Measurements from ENCODE around the gene HAP1. TPM values are rescaled to one million over a fixed set of nuclear protein-coding genes. Genes with fewer than 3 reads are reported as not detected.

The HAP1 gene
- total and polyA plus RNA-seq, 2 of the 8 experiments (the other 6 are each of a cell fraction or from before 2014, with no cell fraction given): 2.3 to 3.6 TPM

- FAIRE-seq: no peak
- DNase-seq (ENCODE audit: low read depth in 1 of 2, low spot score in 2 of 2): no peak
- Histone ChIP-seq H3K23ac (ENCODE audit: insufficient read length) (no peak within 1 kb of the TSS), H2BK15ac (ENCODE audit: low read length) (no peak within 1 kb of the TSS), H3K27ac (ENCODE audit: low read depth, low read length) (no peak within 1 kb of the TSS), H3K14ac (ENCODE audit: insufficient read length) (no peak within 1 kb of the TSS), H3K79me1 (ENCODE audit: low read depth, low read length) (no peaks in the 10 kb centered on the region), H2BK5ac (ENCODE audit: low read depth, low read length) (no peak within 1 kb of the TSS), H4K5ac (ENCODE audit: insufficient read length, low read depth, low read length) (no peak within 1 kb of the TSS), H3K79me2 (ENCODE audit: control insufficient read depth in 1 of 2, insufficient read depth in 2 of 2, low read length in 2 of 2) (no peaks in the 10 kb centered on the region), H4K8ac (ENCODE audit: extremely low read depth, insufficient read depth, low read length) (no peak within 1 kb of the TSS; the same call in 1 of the 2 replicates), H3K4ac (replicated peaks; ENCODE audit: insufficient read length, low read depth, low read length) (no peak within 1 kb of the TSS), H3K4me3 (ENCODE audit: extremely low read depth in 1 of 4, insufficient read depth in 2 of 4, low read depth in 3 of 4, low read length in 4 of 4) (no peak within 1 kb of the TSS), H2BK12ac (ENCODE audit: low read depth, low read length) (no peak within 1 kb of the TSS), H3K9ac (replicated peaks in 1 of 4; ENCODE audit: extremely low read depth in 1 of 4, low read depth in 3 of 4, low read length in 3 of 4) (no peak within 1 kb of the TSS), H3K27me3 (replicated peaks in 1 of 4; ENCODE audit: control insufficient read depth in 3 of 4, extremely low read depth in 1 of 4, insufficient read depth in 3 of 4, low read length in 3 of 4) (peaks cover 12 to 61% (median 51%) of the 10 kb centered on the region in 4 experiments), H2AFZ (ENCODE audit: low read length) (no peak within 1 kb of the TSS), H2AK5ac (ENCODE audit: low read depth, low read length) (no peak within 1 kb of the TSS), H2BK120ac (replicated peaks; ENCODE audit: low read depth, low read length) (no peak within 1 kb of the TSS), H4K20me1 (replicated peaks in 1 of 2; ENCODE audit: control insufficient read depth in 1 of 2, insufficient read depth in 2 of 2, low read length in 2 of 2) (peaks cover 0 to 4% of the 10 kb centered on the region in 2 experiments), H3K56ac (replicated peaks; ENCODE audit: insufficient read length, low read depth, low read length) (no peak within 1 kb of the TSS), H4K91ac (replicated peaks; ENCODE audit: insufficient read length, low read length) (no peak within 1 kb of the TSS), H3K23me2 (ENCODE audit: low read depth, low read length) (no peaks in the 10 kb centered on the region), H3K36me3 (ENCODE audit: control insufficient read depth in 2 of 4, insufficient read depth in 4 of 4, low read length in 3 of 4) (no peaks in the 10 kb centered on the region), H3K18ac (ENCODE audit: extremely low read depth, low read length) (no peak within 1 kb of the TSS), H2BK20ac (ENCODE audit: low read length) (no peak within 1 kb of the TSS), H3K4me1 (replicated peaks in 1 of 4; ENCODE audit: control insufficient read depth in 3 of 4, insufficient read depth in 4 of 4, low read length in 3 of 4) (no peaks in the 10 kb centered on the region), H3K9me3 (ENCODE audit: insufficient read depth in 2 of 2, low read depth in 1 of 2, low read length in 1 of 2) (peaks cover 2 to 3% of the 10 kb centered on the region in 2 experiments; a peak in 2 of 4 replicates), H3K4me2 (ENCODE audit: insufficient read depth in 1 of 2, low read depth in 2 of 2, low read length in 2 of 2) (no peak within 1 kb of the TSS)
- TF ChIP-seq HDAC2 (IDR thresholded peaks at IDR 0.05; ENCODE audit: borderline replicate concordance in 1 of 2, low read depth in 2 of 2, low read length in 2 of 2) (no peak), SP4 (IDR thresholded peaks at IDR 0.05; ENCODE audit: low read length) (no peak), SUZ12 (IDR thresholded peaks at IDR 0.05; ENCODE audit: low read length) (no peak), KDM1A (IDR thresholded peaks at IDR 0.05; ENCODE audit: borderline replicate concordance, low read length) (no peak), HDAC6 (IDR thresholded peaks at IDR 0.05; ENCODE audit: low read depth, low read length) (no peak), CREB1 (IDR thresholded peaks at IDR 0.05) (no peak), CEBPB (IDR thresholded peaks at IDR 0.05; ENCODE audit: low read depth, low read length) (no peak), JUN (IDR thresholded peaks at IDR 0.05; ENCODE audit: low read depth, low read length) (no peak), BCL11A (IDR thresholded peaks at IDR 0.05; ENCODE audit: low read depth in 2 of 2, low read length in 2 of 2) (no peak), CBX5 (IDR thresholded peaks at IDR 0.05; ENCODE audit: low read depth, low read length) (no peak), KDM5A (IDR thresholded peaks at IDR 0.05; ENCODE audit: low read length) (no peak)
- CTCF ChIA-PET (ENCODE audit: partially characterized antibody): interaction anchor here (0.6 to 1.9 kb wide), 5 partner anchors 9 to 1264 kb away, joined by 3 to 7 read pairs (median 4); no protein-coding TSS in a partner anchor
- POLR2A ChIA-PET (ENCODE audit: partially characterized antibody): interaction anchor here (0.6 to 22.1 kb wide), 4 partner anchors 12 to 724 kb away, joined by 3 to 378 read pairs (median 3); partner anchors contain the start of gene EIF1
- 85% methylated on average over 11 of the region's 12 CpGs; no CpG with 5 or more reads in 1 of the 2 experiments for WGBS, 2 experiments (ENCODE audit: extremely low coverage in 1 of 2, insufficient coverage in 1 of 2, insufficient read length in 1 of 2, insufficient replicate concordance in 2 of 2, low coverage in 1 of 2, low lambda C conversion rate in 2 of 2, missing lambda C conversion rate in 1 of 2)
Measured at GRCh38 chr17:41711669-41712400, 22.6 kb downstream of the HAP1 start, which contains the start of gene GAST. Gene GAST, plus strand, starts transcription at chr17:41712331. Its CDS starts 3,106 bp downstream, at chr17:41715437.

All from H1 (cell line).